HCT116 (cell line): ENCODE results near the gene PTPA. TPM values are rescaled to one million over a fixed set of nuclear protein-coding genes. Genes with fewer than 3 reads are reported as not detected.

ENCODE experiments used
- ATAC-seq: fragments of 200-7000 bp; cut with Tn5 transposase; 2 replicates; pipeline ENCODE4 v1.9.1; 2020; ENCODE audit warnings: mild to moderate bottlenecking, moderate library complexity
- BruUV-seq: library from RNA; stranded (reverse); fragments of 400-500 nt; replicated peaks from 2 replicates; lab custom pipeline; 2021; lab: Mats Ljungman, UMichigan
- CTCF ChIA-PET: fragments of 300-600 bp; sonication (Branson Sonifier 250); formaldehyde crosslinking; loops from one replicate; lab custom pipeline; 2021; ENCODE audit warnings: antibody characterized with exemption; lab: Charles Lee
- POLR2A ChIA-PET: fragments of 300-600, 350-600 bp; sonication (Branson Sonifier 250); formaldehyde crosslinking; loops from one replicate; lab custom pipeline; 2021; ENCODE audit warnings: antibody characterized with exemption; lab: Charles Lee
- RAD21 ChIA-PET, 2 experiments: fragments of 300-600 bp; sonication (Branson Sonifier 250); formaldehyde crosslinking; loops; one replicate each; lab custom pipeline; 2023; ENCODE audit warnings: low total read pairs in 2 of 2; ENCODE audit not compliant: uncharacterized antibody in 2 of 2, unreplicated experiment in 2 of 2, low non-redundant PET in 1 of 2; lab: Charles Lee
- DNase-seq: peaks from one replicate; pipeline ENCODE4 v3.0.0-alpha.2; 2010; ENCODE audit warnings: low read depth, low spot score
- H2AFZ ChIP-seq: fragments of 200-600 bp; shearing (Covaris generic), sonication (generic); 2 replicates; pipeline ENCODE4 v1.6.1; 2017; ENCODE audit warnings: low read depth, mixed run types, mixed read lengths, antibody characterized with exemption, low read length; ENCODE audit not compliant: poor library complexity, severe bottlenecking
- H3K27ac ChIP-seq: 2 replicates; pipeline ENCODE4 v1.5.1; 2012; ENCODE audit warnings: low read depth, low read length
- H3K27me3 ChIP-seq: fragments of 200-600 bp; sonication (generic); 2 replicates; pipeline ENCODE4 v1.6.1; 2016; ENCODE audit warnings: mixed run types, low read length, mixed read lengths; ENCODE audit not compliant: insufficient read depth
- H3K36me3 ChIP-seq, 2 experiments: fragments of 200-500 bp in 1 of 2; fragments of 200-600 bp in 1 of 2; sonication (Bioruptor generic) in 1 of 2; sonication (generic) in 1 of 2; 2 replicates each; pipeline versions ENCODE4 v1.5.1 to v1.6.1; 2014 to 2016; ENCODE audit warnings: low read length in 2 of 2, inconsistent platforms in 1 of 2, mixed read lengths in 1 of 2, mixed run types in 1 of 2; ENCODE audit not compliant: insufficient read depth in 2 of 2, control insufficient read depth in 1 of 2
- H3K4me1 ChIP-seq, 2 experiments: fragments of 200-600 bp in 1 of 2; sonication (generic) in 1 of 2; 2 replicates each; pipeline versions ENCODE4 v1.5.1 to v1.6.1; 2012 to 2017; ENCODE audit warnings: low read length in 2 of 2, inconsistent platforms in 1 of 2, mild to moderate bottlenecking in 1 of 2, mixed read lengths in 1 of 2, mixed run types in 1 of 2, moderate library complexity in 1 of 2; ENCODE audit not compliant: insufficient read depth in 2 of 2, control insufficient read depth in 1 of 2
- H3K4me2 ChIP-seq: fragments of 200-600 bp; sonication (generic); 2 replicates; pipeline ENCODE4 v1.6.1; 2017; ENCODE audit warnings: mixed run types, low read length, mixed read lengths
- H3K4me3 ChIP-seq, 2 experiments: fragments of 200-600 bp in 1 of 2; sonication (generic) in 1 of 2; replicated peaks in 1 of 2; 2 replicates each; pipeline ENCODE4 v1.5.1; 2011 to 2016; ENCODE audit warnings: low read length in 2 of 2, control low read depth in 1 of 2, low read depth in 1 of 2, mild to moderate bottlenecking in 1 of 2, mixed read lengths in 1 of 2, mixed run types in 1 of 2
- H3K79me2 ChIP-seq: fragments of 200-600 bp; sonication (generic); 2 replicates; pipeline ENCODE4 v1.6.1; 2017; ENCODE audit warnings: mild to moderate bottlenecking, mixed run types, low read length, moderate library complexity, mixed read lengths; ENCODE audit not compliant: insufficient read depth
- H3K9ac ChIP-seq: fragments of 200-600 bp; sonication (generic); 2 replicates; pipeline ENCODE4 v1.6.1; 2016; ENCODE audit warnings: low read length, mixed read lengths
- H3K9me2 ChIP-seq: fragments of 200-600 bp; sonication (generic), shearing (Covaris generic); 2 replicates; pipeline ENCODE4 v1.6.1; 2017; ENCODE audit warnings: mixed run types, mild to moderate bottlenecking, moderate library complexity; ENCODE audit not compliant: insufficient read depth
- H3K9me3 ChIP-seq, 2 experiments: fragments of 200-500 bp in 1 of 2; fragments of 200-600 bp in 1 of 2; sonication (Bioruptor generic) in 1 of 2; sonication (generic) in 1 of 2; 2 replicates each; pipeline ENCODE4 v1.6.1; 2014 to 2017; ENCODE audit warnings: low read length in 2 of 2, mixed read lengths in 2 of 2, inconsistent platforms in 1 of 2, low read depth in 1 of 2, mild to moderate bottlenecking in 1 of 2, mixed run types in 1 of 2, moderate library complexity in 1 of 2; ENCODE audit not compliant: control insufficient read depth in 1 of 2, insufficient read depth in 1 of 2
- H4K20me1 ChIP-seq: fragments of 200-600 bp; sonication (generic), shearing (Covaris generic); 2 replicates; pipeline ENCODE4 v1.6.1; 2017; ENCODE audit warnings: mixed run types, mild to moderate bottlenecking, moderate library complexity; ENCODE audit not compliant: insufficient read depth
- CBX3 ChIP-seq: IDR thresholded peaks from 2 replicates; pipeline ENCODE4 v1.6.1; 2012; ENCODE audit warnings: low read depth
- CEBPB ChIP-seq: IDR thresholded peaks from 2 replicates; pipeline ENCODE4 v1.6.1; 2012; ENCODE audit warnings: low read depth
- EGR1 ChIP-seq: IDR thresholded peaks from 2 replicates; pipeline ENCODE4 v1.6.1; 2012; ENCODE audit warnings: low read depth
- ELF1 ChIP-seq: IDR thresholded peaks from 2 replicates; pipeline ENCODE4 v1.6.1; 2012; ENCODE audit warnings: low read depth, borderline replicate concordance
- EZH2 ChIP-seq: fragments of 200-600 bp; sonication (generic); IDR thresholded peaks from 2 replicates; pipeline ENCODE4 v1.6.1; 2017; ENCODE audit warnings: antibody characterized with exemption, mixed run types
- EZH2phosphoT487 ChIP-seq: fragments of 200-600 bp; IDR thresholded peaks from 2 replicates; pipeline ENCODE4 v1.6.1; 2018; ENCODE audit warnings: antibody characterized with exemption, borderline replicate concordance
- FOSL1 ChIP-seq: IDR thresholded peaks from 2 replicates; pipeline ENCODE4 v1.6.1; 2012; ENCODE audit warnings: low read depth
- JUND ChIP-seq: IDR thresholded peaks from 2 replicates; pipeline ENCODE4 v1.6.1; 2012
- POLR2A ChIP-seq: IDR thresholded peaks from 2 replicates; pipeline ENCODE4 v1.7.0; 2011; ENCODE audit warnings: borderline replicate concordance; ENCODE audit not compliant: insufficient read depth, insufficient read length; ENCODE audit errors: extremely low read depth
- POLR2AphosphoS5 ChIP-seq: IDR thresholded peaks from 2 replicates; pipeline ENCODE4 v1.6.1; 2011; ENCODE audit warnings: mild to moderate bottlenecking, low read depth, low read length, moderate library complexity
- RAD21 ChIP-seq: IDR thresholded peaks from 2 replicates; pipeline ENCODE4 v1.6.1; 2012; ENCODE audit warnings: low read depth, mild to moderate bottlenecking
- SIN3A ChIP-seq: IDR thresholded peaks from 2 replicates; pipeline ENCODE4 v1.6.1; 2012; ENCODE audit warnings: low read depth
- SP1 ChIP-seq: IDR thresholded peaks from 2 replicates; pipeline ENCODE4 v1.6.1; 2012; ENCODE audit warnings: low read depth
- SRF ChIP-seq: IDR thresholded peaks from 2 replicates; pipeline ENCODE4 v1.6.1; 2012; ENCODE audit warnings: low read depth
- YY1 ChIP-seq: IDR thresholded peaks from 2 replicates; pipeline ENCODE4 v1.6.1; 2011; ENCODE audit warnings: low read length, low read depth, moderate library complexity, mild to moderate bottlenecking; ENCODE audit not compliant: insufficient replicate concordance; ENCODE audit errors: extremely low read depth
- ZFX ChIP-seq: fragments of 450-650 bp; IDR thresholded peaks from 2 replicates; pipeline ENCODE4 v1.6.1; 2017
- intact Hi-C: fragments of 100-400 bp; cut with micrococcal nuclease; formaldehyde crosslinking; loops from 2 replicates; pipeline ENCODE4 v1.10.0; 2022
- total RNA-seq: library from RNA; stranded (reverse); gene quantifications from one replicate; pipeline ENCODE4 v1.2.1, GENCODE V29; 2021; ENCODE audit not compliant: unreplicated experiment
- TF ChIP-seq, protein P1 (sequence below), 3 experiments: fragments of 200-600 bp in 1 of 3; sonication (generic) in 1 of 3; IDR thresholded peaks in 2 of 3; conservative IDR thresholded peaks in 1 of 3; 2 replicates each; pipeline ENCODE4 v1.5.1; 2012 to 2017; ENCODE audit warnings: low read depth in 2 of 3, low read length in 2 of 3, antibody characterized with exemption in 1 of 3, borderline replicate concordance in 1 of 3, control low read depth in 1 of 3, mild to moderate bottlenecking in 1 of 3, mixed read lengths in 1 of 3, mixed run types in 1 of 3, moderate library complexity in 1 of 3; ENCODE audit not compliant: insufficient read depth in 1 of 3
- TF ChIP-seq, protein P2 (sequence below): IDR thresholded peaks from 2 replicates; pipeline ENCODE4 v1.6.1; 2011; ENCODE audit warnings: mild to moderate bottlenecking, low read length, moderate library complexity; ENCODE audit not compliant: insufficient replicate concordance; ENCODE audit errors: extremely low read depth
- TF ChIP-seq, protein P3 (sequence below): IDR thresholded peaks from 2 replicates; pipeline ENCODE4 v1.6.1; 2012; ENCODE audit warnings: low read depth

PTPA gene
- total RNA-seq, 1 experiment from 2014 or later = 177 TPM

DNA sequence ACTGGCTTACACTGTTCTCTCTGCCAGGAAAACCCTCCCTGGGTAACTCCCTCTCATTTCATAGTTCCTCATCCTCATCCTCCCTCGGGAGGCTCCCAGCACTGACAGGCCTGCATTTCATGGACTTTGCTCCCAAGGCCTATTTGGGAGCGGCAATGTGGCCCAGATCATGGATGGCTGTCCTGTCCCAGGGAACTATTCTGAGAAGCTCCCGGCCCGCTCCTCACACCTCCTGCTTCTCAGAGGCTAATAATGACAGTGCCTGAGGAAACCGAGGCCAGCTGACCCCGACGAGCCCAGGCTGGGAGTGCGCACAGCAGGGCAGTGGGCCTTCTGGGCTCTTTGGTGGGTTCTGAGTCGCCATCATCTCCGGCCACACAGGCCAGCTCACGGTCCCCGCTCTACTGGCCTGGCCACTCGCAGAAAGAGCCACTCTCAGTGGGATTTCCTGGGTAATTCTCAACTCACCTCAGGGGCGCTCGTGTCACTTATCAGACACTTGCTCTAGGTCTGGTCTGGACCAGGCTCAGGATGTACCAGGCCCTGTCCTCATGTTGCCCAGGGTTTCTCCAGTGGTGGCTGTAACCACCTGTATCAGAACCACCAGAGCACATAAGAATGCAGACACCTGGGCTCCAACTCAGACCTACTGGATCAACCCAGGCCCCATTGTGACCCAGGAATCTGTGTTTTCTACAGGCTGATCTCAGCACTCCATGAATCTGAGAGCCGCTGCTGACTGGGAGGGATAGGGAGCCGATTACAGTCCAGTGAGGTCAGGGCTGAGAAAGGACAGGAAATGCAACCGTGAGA lies 32.3 kb upstream of the PTPA start:
- H4K20me1 ChIP-seq = no peaks in the 10 kb centered on the region
- H3K36me3 ChIP-seq = no peaks in the 10 kb centered on the region
- H3K4me1 ChIP-seq = peaks cover 11 to 17% of the 10 kb centered on the region in 2 experiments
- H3K27ac ChIP-seq = no peak overlapping the region
- TF ChIP-seq SRF = no peak
- TF ChIP-seq EGR1 = no peak
- TF ChIP-seq, protein P1, sequence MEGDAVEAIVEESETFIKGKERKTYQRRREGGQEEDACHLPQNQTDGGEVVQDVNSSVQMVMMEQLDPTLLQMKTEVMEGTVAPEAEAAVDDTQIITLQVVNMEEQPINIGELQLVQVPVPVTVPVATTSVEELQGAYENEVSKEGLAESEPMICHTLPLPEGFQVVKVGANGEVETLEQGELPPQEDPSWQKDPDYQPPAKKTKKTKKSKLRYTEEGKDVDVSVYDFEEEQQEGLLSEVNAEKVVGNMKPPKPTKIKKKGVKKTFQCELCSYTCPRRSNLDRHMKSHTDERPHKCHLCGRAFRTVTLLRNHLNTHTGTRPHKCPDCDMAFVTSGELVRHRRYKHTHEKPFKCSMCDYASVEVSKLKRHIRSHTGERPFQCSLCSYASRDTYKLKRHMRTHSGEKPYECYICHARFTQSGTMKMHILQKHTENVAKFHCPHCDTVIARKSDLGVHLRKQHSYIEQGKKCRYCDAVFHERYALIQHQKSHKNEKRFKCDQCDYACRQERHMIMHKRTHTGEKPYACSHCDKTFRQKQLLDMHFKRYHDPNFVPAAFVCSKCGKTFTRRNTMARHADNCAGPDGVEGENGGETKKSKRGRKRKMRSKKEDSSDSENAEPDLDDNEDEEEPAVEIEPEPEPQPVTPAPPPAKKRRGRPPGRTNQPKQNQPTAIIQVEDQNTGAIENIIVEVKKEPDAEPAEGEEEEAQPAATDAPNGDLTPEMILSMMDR (IDR thresholded peaks at IDR 0.05 in 2 of 3, conservative IDR thresholded peaks at IDR 0.05 in 1 of 3; ENCODE audit: borderline replicate concordance in 1 of 3, insufficient read depth in 1 of 3, low read depth in 2 of 3, low read length in 2 of 3) = no peak
- no peak for TF ChIP-seq EZH2
- TF ChIP-seq YY1 = no peak
- TF ChIP-seq CEBPB = no peak
- TF ChIP-seq ELF1 = no peak
- TF ChIP-seq SIN3A = no peak
- no peak for TF ChIP-seq ZFX
- no peak for TF ChIP-seq POLR2A
- TF ChIP-seq RAD21 = no peak
- TF ChIP-seq, protein P2, sequence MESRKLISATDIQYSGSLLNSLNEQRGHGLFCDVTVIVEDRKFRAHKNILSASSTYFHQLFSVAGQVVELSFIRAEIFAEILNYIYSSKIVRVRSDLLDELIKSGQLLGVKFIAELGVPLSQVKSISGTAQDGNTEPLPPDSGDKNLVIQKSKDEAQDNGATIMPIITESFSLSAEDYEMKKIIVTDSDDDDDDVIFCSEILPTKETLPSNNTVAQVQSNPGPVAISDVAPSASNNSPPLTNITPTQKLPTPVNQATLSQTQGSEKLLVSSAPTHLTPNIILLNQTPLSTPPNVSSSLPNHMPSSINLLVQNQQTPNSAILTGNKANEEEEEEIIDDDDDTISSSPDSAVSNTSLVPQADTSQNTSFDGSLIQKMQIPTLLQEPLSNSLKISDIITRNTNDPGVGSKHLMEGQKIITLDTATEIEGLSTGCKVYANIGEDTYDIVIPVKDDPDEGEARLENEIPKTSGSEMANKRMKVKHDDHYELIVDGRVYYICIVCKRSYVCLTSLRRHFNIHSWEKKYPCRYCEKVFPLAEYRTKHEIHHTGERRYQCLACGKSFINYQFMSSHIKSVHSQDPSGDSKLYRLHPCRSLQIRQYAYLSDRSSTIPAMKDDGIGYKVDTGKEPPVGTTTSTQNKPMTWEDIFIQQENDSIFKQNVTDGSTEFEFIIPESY = no peak
- TF ChIP-seq JUND = no peak
- no peak for TF ChIP-seq FOSL1
- no peak for TF ChIP-seq EZH2phosphoT487
- TF ChIP-seq, protein P3, sequence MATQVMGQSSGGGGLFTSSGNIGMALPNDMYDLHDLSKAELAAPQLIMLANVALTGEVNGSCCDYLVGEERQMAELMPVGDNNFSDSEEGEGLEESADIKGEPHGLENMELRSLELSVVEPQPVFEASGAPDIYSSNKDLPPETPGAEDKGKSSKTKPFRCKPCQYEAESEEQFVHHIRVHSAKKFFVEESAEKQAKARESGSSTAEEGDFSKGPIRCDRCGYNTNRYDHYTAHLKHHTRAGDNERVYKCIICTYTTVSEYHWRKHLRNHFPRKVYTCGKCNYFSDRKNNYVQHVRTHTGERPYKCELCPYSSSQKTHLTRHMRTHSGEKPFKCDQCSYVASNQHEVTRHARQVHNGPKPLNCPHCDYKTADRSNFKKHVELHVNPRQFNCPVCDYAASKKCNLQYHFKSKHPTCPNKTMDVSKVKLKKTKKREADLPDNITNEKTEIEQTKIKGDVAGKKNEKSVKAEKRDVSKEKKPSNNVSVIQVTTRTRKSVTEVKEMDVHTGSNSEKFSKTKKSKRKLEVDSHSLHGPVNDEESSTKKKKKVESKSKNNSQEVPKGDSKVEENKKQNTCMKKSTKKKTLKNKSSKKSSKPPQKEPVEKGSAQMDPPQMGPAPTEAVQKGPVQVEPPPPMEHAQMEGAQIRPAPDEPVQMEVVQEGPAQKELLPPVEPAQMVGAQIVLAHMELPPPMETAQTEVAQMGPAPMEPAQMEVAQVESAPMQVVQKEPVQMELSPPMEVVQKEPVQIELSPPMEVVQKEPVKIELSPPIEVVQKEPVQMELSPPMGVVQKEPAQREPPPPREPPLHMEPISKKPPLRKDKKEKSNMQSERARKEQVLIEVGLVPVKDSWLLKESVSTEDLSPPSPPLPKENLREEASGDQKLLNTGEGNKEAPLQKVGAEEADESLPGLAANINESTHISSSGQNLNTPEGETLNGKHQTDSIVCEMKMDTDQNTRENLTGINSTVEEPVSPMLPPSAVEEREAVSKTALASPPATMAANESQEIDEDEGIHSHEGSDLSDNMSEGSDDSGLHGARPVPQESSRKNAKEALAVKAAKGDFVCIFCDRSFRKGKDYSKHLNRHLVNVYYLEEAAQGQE = no peak
- no peak for TF ChIP-seq CBX3
- TF ChIP-seq SP1 = no peak
- TF ChIP-seq POLR2AphosphoS5 = no peak
- intact Hi-C loops = no loop called here
- no peaks in the 10 kb centered on the region for H3K27me3 ChIP-seq
- DNase-seq (no peak), ATAC-seq (no peak)
- H3K9me2 ChIP-seq = no peaks in the 10 kb centered on the region
- H3K9me3 ChIP-seq = no peaks in the 10 kb centered on the region
- ChIA-PET RAD21 (no interaction called here), CTCF (no interaction called here), POLR2A (no interaction called here)
- H2AFZ ChIP-seq = no peak overlapping the region
- no peak overlapping the region for H3K4me3 ChIP-seq
- H3K9ac ChIP-seq = no peak overlapping the region
- peaks cover 26% of the 10 kb centered on the region for H3K79me2 ChIP-seq
- no TSS peak for BruUV-seq
- no peak overlapping the region for H3K4me2 ChIP-seq
